Ovary (tissue), 3 donors: ENCODE data around the gene APBB2.

Experiments used
- EP300 ChIP-seq: sonication (generic); formaldehyde crosslinking; IDR thresholded peaks from one replicate; pipeline ENCODE4 v1.6.1; 2017; ENCODE audit warnings: antibody characterized with exemption
- POLR2A ChIP-seq: fragments of 450-650 bp; IDR thresholded peaks from one replicate; pipeline ENCODE4 v1.6.1; 2017; ENCODE audit warnings: antibody characterized with exemption, mild to moderate bottlenecking, moderate library complexity
- TF ChIP-seq, protein P1 (sequence below), 3 donors: fragments of 450-650 bp in 2 of 3; fragments of 200-600 bp in 1 of 3; IDR thresholded peaks; one replicate each; pipeline versions ENCODE4 v1.5.1 to v1.8.0; 2016 to 2022; ENCODE audit warnings: antibody characterized with exemption in 3 of 3, mild to moderate bottlenecking in 1 of 3
- donor health status: DM: no; HTN: no; CAD: no.

GRCh38 chr4:41197996-41198395 lies 16.3 kb downstream of the APBB2 start:
- TF ChIP-seq, protein P1, sequence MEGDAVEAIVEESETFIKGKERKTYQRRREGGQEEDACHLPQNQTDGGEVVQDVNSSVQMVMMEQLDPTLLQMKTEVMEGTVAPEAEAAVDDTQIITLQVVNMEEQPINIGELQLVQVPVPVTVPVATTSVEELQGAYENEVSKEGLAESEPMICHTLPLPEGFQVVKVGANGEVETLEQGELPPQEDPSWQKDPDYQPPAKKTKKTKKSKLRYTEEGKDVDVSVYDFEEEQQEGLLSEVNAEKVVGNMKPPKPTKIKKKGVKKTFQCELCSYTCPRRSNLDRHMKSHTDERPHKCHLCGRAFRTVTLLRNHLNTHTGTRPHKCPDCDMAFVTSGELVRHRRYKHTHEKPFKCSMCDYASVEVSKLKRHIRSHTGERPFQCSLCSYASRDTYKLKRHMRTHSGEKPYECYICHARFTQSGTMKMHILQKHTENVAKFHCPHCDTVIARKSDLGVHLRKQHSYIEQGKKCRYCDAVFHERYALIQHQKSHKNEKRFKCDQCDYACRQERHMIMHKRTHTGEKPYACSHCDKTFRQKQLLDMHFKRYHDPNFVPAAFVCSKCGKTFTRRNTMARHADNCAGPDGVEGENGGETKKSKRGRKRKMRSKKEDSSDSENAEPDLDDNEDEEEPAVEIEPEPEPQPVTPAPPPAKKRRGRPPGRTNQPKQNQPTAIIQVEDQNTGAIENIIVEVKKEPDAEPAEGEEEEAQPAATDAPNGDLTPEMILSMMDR (IDR thresholded peaks at IDR 0.05), result no peak
- TF ChIP-seq POLR2A (no peak), EP300 (no peak)
